ENCODE results near the gene ACLY. TPM values are rescaled to one million over a fixed set of nuclear protein-coding genes. Genes with fewer than 3 reads are reported as not detected.
A peak's percentile ranks its signal among the peaks of the same experiment; 100 is the strongest.

Gene ACLY
- total and polyA plus RNA-seq, 4 donors, result 14.8 to 106 (median 55.5) TPM

DNA sequence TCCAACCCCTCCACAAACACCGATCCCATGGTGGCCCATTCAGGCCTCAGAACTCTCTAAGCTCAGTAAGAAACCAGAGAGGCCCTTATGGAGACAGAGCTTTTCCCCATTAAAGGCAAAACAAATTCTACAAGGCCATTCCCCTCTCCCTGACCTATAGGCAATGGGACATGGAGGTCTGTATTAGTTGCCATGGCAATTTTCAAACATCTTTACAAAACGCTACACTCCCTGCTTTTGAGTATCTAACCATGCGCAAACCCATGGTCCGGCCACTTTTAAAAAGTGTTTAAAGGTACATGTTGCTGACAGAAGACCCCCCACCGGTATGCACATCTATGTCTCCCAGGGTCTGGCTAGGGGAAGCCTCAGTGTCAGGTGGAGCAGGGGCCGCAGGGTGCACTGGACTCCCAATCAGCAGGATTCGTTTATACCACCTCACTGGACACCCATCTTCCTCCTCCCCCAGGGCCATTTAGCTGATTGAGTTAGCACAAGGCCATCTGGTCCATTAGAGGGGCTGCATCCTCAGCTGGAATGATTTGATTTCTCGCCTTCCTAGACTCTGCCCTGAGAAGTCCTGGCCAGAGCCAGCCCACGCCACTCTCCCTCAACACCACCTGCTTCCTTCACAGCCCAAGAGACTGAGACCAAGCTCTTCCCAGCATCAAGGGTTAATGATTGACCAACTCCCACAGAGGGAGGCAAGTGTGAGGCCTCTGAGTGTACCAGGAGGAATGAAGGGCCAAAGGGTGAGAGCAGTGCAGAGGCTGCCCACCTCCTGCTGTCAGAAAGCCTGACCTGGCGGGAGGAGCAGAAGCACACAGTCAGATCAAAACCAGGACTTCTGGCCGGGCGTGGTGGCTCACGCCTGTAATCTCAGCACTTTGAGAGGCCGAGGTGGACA is 10.9 kb downstream of the ACLY start:
- H3K4me3 ChIP-seq (ENCODE audit: low read length in 2 of 2), result no peak overlapping the region
- ATAC-seq (ENCODE audit: low FRiP score), result no peak
- no peaks in the 10 kb centered on the region for H3K27me3 ChIP-seq (ENCODE audit: control insufficient read depth in 1 of 2, insufficient read depth in 2 of 2, low read length in 1 of 2)
- 89 to 90% methylated on average over 14 of the region's 14 CpGs for WGBS, 2 donors
- no peak for DNase-seq
- H3K9me3 ChIP-seq (ENCODE audit: control insufficient read depth, low read length), result no peaks in the 10 kb centered on the region
- H3K4me1 ChIP-seq (ENCODE audit: control insufficient read depth in 1 of 2, insufficient read depth in 2 of 2, low read length in 2 of 2), result no peaks in the 10 kb centered on the region
- peaks cover 0 to 15% of the 10 kb centered on the region in 2 donors for H3K36me3 ChIP-seq (ENCODE audit: control insufficient read depth in 1 of 2, insufficient read depth in 2 of 2, low read length in 1 of 2)
- H3K27ac ChIP-seq (ENCODE audit: low read depth in 1 of 2, low read length in 2 of 2), result no peak overlapping the region
- intact Hi-C loops (cut with DNase I), result no loop called here

GRCh38 chr17:41907185-41907556 is 11.6 kb downstream of the ACLY start:
- 85 to 91% methylated on average over 8 of the region's 8 CpGs for WGBS, 2 donors
- H3K4me1 ChIP-seq (ENCODE audit: control insufficient read depth in 1 of 2, insufficient read depth in 2 of 2, low read length in 2 of 2), result no peaks in the 10 kb centered on the region
- DNase-seq (no peak), ATAC-seq (ENCODE audit: low FRiP score) (no peak)
- H3K36me3 ChIP-seq (ENCODE audit: control insufficient read depth in 1 of 2, insufficient read depth in 2 of 2, low read length in 1 of 2), result peaks cover 0 to 15% of the 10 kb centered on the region in 2 donors
- H3K9me3 ChIP-seq (ENCODE audit: control insufficient read depth, low read length), result no peaks in the 10 kb centered on the region
- H3K27me3 ChIP-seq (ENCODE audit: control insufficient read depth in 1 of 2, insufficient read depth in 2 of 2, low read length in 1 of 2), result no peaks in the 10 kb centered on the region
- H3K27ac ChIP-seq (ENCODE audit: low read depth in 1 of 2, low read length in 2 of 2), result no peak overlapping the region
- intact Hi-C loops (cut with DNase I), result no loop called here
- no peak overlapping the region for H3K4me3 ChIP-seq (ENCODE audit: low read length in 2 of 2)

- Histone ChIP-seq H3K9me3 (ENCODE audit: control insufficient read depth, low read length) (no peaks in the 10 kb centered on the region), H3K4me3 (ENCODE audit: low read length in 2 of 2) (no peak overlapping the region), H3K27me3 (ENCODE audit: control insufficient read depth in 1 of 2, insufficient read depth in 2 of 2, low read length in 1 of 2) (no peaks in the 10 kb centered on the region), H3K4me1 (ENCODE audit: control insufficient read depth in 1 of 2, insufficient read depth in 2 of 2, low read length in 2 of 2) (no peaks in the 10 kb centered on the region), H3K27ac (ENCODE audit: low read depth in 1 of 2, low read length in 2 of 2) (no peak overlapping the region), H3K36me3 (ENCODE audit: control insufficient read depth in 1 of 2, insufficient read depth in 2 of 2, low read length in 1 of 2) (peaks cover 0 to 15% of the 10 kb centered on the region in 2 donors)
- ATAC-seq (ENCODE audit: low FRiP score) (no peak), DNase-seq (no peak)
- 81 to 84% methylated on average over 15 of the region's 15 CpGs for WGBS, 2 donors
- intact Hi-C loops (cut with DNase I), result no loop called here
Measured at GRCh38 chr17:41906465-41907184, 12.1 kb downstream of the ACLY start.

DNA sequence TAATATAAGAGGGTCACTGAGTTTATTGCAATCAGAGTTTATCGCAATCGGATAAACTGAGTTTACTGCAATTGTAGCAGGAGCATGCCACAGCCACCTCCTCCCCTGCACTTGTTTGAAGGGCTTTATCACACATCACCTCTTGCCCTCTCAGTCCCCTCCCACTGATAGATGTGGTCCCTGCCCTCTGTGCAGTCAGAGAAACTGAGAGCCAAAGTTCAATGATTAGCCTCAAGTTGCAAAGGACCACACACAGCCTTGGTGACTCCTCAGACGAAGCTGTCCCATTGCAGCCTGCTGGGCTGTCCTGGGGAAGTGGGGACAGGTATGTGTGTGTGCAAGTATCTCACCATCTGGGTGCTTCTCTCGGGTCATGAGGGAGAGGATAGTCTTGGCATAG is 13.6 kb downstream of the ACLY start:
- peaks cover 0 to 15% of the 10 kb centered on the region in 2 donors for H3K36me3 ChIP-seq (ENCODE audit: control insufficient read depth in 1 of 2, insufficient read depth in 2 of 2, low read length in 1 of 2)
- no peaks in the 10 kb centered on the region for H3K27me3 ChIP-seq (ENCODE audit: control insufficient read depth in 1 of 2, insufficient read depth in 2 of 2, low read length in 1 of 2)
- H3K9me3 ChIP-seq (ENCODE audit: control insufficient read depth, low read length), result no peaks in the 10 kb centered on the region
- whole genome bisulfite sequencing, 2 donors, result 93 to 96% methylated on average over 4 of the region's 4 CpGs
- H3K27ac ChIP-seq (ENCODE audit: low read depth in 1 of 2, low read length in 2 of 2), result no peak overlapping the region
- H3K4me1 ChIP-seq (ENCODE audit: control insufficient read depth in 1 of 2, insufficient read depth in 2 of 2, low read length in 2 of 2), result no peaks in the 10 kb centered on the region
- ATAC-seq (ENCODE audit: low FRiP score) (no peak), DNase-seq (no peak)
- no peak overlapping the region for H3K4me3 ChIP-seq (ENCODE audit: low read length in 2 of 2)
- intact Hi-C loops (cut with DNase I), result no loop called here

DNA sequence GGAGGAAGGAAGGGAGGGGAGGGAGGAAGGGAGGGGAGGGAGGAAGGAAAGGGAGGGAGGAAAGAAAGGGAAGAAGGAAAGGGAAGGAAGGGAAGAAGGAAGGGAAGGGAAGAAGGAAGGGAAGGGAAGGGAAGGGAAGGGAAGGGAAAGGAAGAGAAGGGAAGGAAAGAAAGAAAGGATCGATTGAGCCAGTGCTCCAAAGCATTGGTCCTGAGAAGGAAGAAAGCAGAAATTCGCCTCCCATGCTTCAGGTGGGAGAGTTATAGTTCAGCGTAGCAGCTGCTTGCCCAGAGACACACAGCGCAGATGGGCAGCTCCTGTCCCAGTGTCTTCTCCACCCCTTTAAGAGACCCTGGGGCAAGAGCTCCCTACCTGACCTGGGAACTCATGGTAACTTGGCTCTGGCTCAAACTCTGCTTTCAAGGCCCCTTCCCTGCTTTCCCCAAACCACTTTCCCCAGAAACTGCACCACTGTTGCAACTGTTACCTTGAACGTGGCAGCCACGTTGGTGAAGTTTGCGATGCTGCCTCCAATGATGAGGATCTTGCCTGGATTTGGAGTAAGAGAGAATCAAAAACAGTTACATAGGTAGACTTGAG is 14.4 kb downstream of the ACLY start:
- ATAC-seq (ENCODE audit: low FRiP score) (no peak), DNase-seq (no peak)
- intact Hi-C loops (cut with DNase I), result no loop called here
- H3K36me3 ChIP-seq (ENCODE audit: control insufficient read depth in 1 of 2, insufficient read depth in 2 of 2, low read length in 1 of 2), result peaks cover 0 to 15% of the 10 kb centered on the region in 2 donors
- H3K27ac ChIP-seq (ENCODE audit: low read depth in 1 of 2, low read length in 2 of 2), result no peak overlapping the region
- no peaks in the 10 kb centered on the region for H3K27me3 ChIP-seq (ENCODE audit: control insufficient read depth in 1 of 2, insufficient read depth in 2 of 2, low read length in 1 of 2)
- no peaks in the 10 kb centered on the region for H3K4me1 ChIP-seq (ENCODE audit: control insufficient read depth in 1 of 2, insufficient read depth in 2 of 2, low read length in 2 of 2)
- H3K9me3 ChIP-seq (ENCODE audit: control insufficient read depth, low read length), result no peaks in the 10 kb centered on the region
- no peak overlapping the region for H3K4me3 ChIP-seq (ENCODE audit: low read length in 2 of 2)
- 92 to 94% methylated on average over 7 of the region's 7 CpGs for WGBS, 2 donors

GRCh38 chr17:41901646-41902045 is 17.1 kb downstream of the ACLY start:
- Histone ChIP-seq H3K36me3 (ENCODE audit: control insufficient read depth in 1 of 2, insufficient read depth in 2 of 2, low read length in 1 of 2) (peaks cover 0 to 17% of the 10 kb centered on the region in 2 donors), H3K9me3 (ENCODE audit: control insufficient read depth, low read length) (no peaks in the 10 kb centered on the region), H3K4me3 (ENCODE audit: low read length in 2 of 2) (no peak overlapping the region), H3K4me1 (ENCODE audit: control insufficient read depth in 1 of 2, insufficient read depth in 2 of 2, low read length in 2 of 2) (no peaks in the 10 kb centered on the region), H3K27me3 (ENCODE audit: control insufficient read depth in 1 of 2, insufficient read depth in 2 of 2, low read length in 1 of 2) (no peaks in the 10 kb centered on the region), H3K27ac (ENCODE audit: low read depth in 1 of 2, low read length in 2 of 2) (no peak overlapping the region)
- DNase-seq (no peak), ATAC-seq (ENCODE audit: low FRiP score) (no peak)
- intact Hi-C loops (cut with DNase I), result no loop called here
- 81 to 87% methylated on average over 11 of the region's 11 CpGs for WGBS, 2 donors

- Histone ChIP-seq H3K4me3 (ENCODE audit: low read length in 2 of 2) (no peak overlapping the region), H3K36me3 (ENCODE audit: control insufficient read depth in 1 of 2, insufficient read depth in 2 of 2, low read length in 1 of 2) (peaks cover 3 to 17% of the 10 kb centered on the region in 2 donors), H3K27me3 (ENCODE audit: control insufficient read depth in 1 of 2, insufficient read depth in 2 of 2, low read length in 1 of 2) (no peaks in the 10 kb centered on the region), H3K4me1 (ENCODE audit: control insufficient read depth in 1 of 2, insufficient read depth in 2 of 2, low read length in 2 of 2) (no peaks in the 10 kb centered on the region), H3K27ac (ENCODE audit: low read depth in 1 of 2, low read length in 2 of 2) (no peak overlapping the region), H3K9me3 (ENCODE audit: control insufficient read depth, low read length) (no peaks in the 10 kb centered on the region)
- WGBS, 2 donors, result 81 to 91% methylated on average over 6 of the region's 6 CpGs
- no peak for ATAC-seq (ENCODE audit: low FRiP score)
- no peak for DNase-seq
- intact Hi-C loops (cut with DNase I), result no loop called here
Measured at GRCh38 chr17:41896726-41897125, 22.0 kb downstream of the ACLY start.

GRCh38 chr17:41895617-41896016 is 23.1 kb downstream of the ACLY start:
- Histone ChIP-seq H3K9me3 (ENCODE audit: control insufficient read depth, low read length) (no peaks in the 10 kb centered on the region), H3K27me3 (ENCODE audit: control insufficient read depth in 1 of 2, insufficient read depth in 2 of 2, low read length in 1 of 2) (no peaks in the 10 kb centered on the region), H3K27ac (ENCODE audit: low read depth in 1 of 2, low read length in 2 of 2) (no peak overlapping the region), H3K4me1 (ENCODE audit: control insufficient read depth in 1 of 2, insufficient read depth in 2 of 2, low read length in 2 of 2) (no peaks in the 10 kb centered on the region), H3K36me3 (ENCODE audit: control insufficient read depth in 1 of 2, insufficient read depth in 2 of 2, low read length in 1 of 2) (peaks cover 3 to 18% of the 10 kb centered on the region in 2 donors), H3K4me3 (ENCODE audit: low read length in 2 of 2) (no peak overlapping the region)
- ATAC-seq (ENCODE audit: low FRiP score) (peak; percentile 65), DNase-seq (no peak)
- WGBS, 2 donors, result 22 to 27% methylated on average over 5 of the region's 5 CpGs
- intact Hi-C loops (cut with DNase I), result no loop called here

All from aorta (tissue), 5 donors.